NCI-H2029 (cell line): ENCODE results near the gene ZNF280B.
A peak's percentile ranks its signal among the peaks of the same experiment; 100 is the strongest.
"Not testable (repeated sequence)": the region's sequence is repeated elsewhere in the genome, so short reads cannot be mapped to it uniquely, and the experiment has no call there.

Experiments
- DNase-seq: peaks from one replicate; lab custom pipeline; 2025; lab: John Stamatoyannopoulos, UW

Gene ZNF280B

GRCh38 chr22:22463855-22464540, 44.5 kb downstream of the ZNF280B start:
- no peak for DNase-seq

- no peak for DNase-seq
These were observed 45.6 kb downstream of the ZNF280B start for GRCh38 chr22:22462813-22463567.

- DNase-seq = no peak
These were observed 47.0 kb downstream of the ZNF280B start for GRCh38 chr22:22461583-22461982.

GRCh38 chr22:22461111-22461510, 47.4 kb downstream of the ZNF280B start:
- DNase-seq = no peak

GRCh38 chr22:22460635-22461034, 47.9 kb downstream of the ZNF280B start:
- no peak for DNase-seq

- DNase-seq = no peak
These were observed 48.5 kb downstream of the ZNF280B start for GRCh38 chr22:22460060-22460459.

- DNase-seq = no peak
These were observed 49.5 kb downstream of the ZNF280B start for GRCh38 chr22:22458896-22459588.

GRCh38 chr22:22458387-22458786, 50.2 kb downstream of the ZNF280B start:
- DNase-seq = no peak

GRCh38 chr22:22454997-22455396, 53.5 kb downstream of the ZNF280B start:
- no peak for DNase-seq

- DNase-seq = no peak
These were observed 55.4 kb downstream of the ZNF280B start for GRCh38 chr22:22452996-22453686.

- DNase-seq = peak; percentile 19
These were observed 56.3 kb downstream of the ZNF280B start for GRCh38 chr22:22452211-22452610.

- DNase-seq = peak; percentile 58
These were observed 58.2 kb downstream of the ZNF280B start for GRCh38 chr22:22450343-22450839.

GRCh38 chr22:22449819-22450218, 58.7 kb downstream of the ZNF280B start:
- DNase-seq = no peak

GRCh38 chr22:22446517-22446916, 62.0 kb downstream of the ZNF280B start:
- no peak for DNase-seq

- DNase-seq = not testable (repeated sequence)
These were observed 64.4 kb downstream of the ZNF280B start for GRCh38 chr22:22444007-22444589.

- no peak for DNase-seq
These were observed 65.4 kb downstream of the ZNF280B start for GRCh38 chr22:22442928-22443709.

GRCh38 chr22:22441626-22442025, 66.9 kb downstream of the ZNF280B start:
- not testable (repeated sequence) for DNase-seq

- DNase-seq = no peak
These were observed 68.4 kb downstream of the ZNF280B start for GRCh38 chr22:22440188-22440587.
